Heart right ventricle (tissue), 16 donors: Measurements from ENCODE around the gene NUP58. TPM values are rescaled to one million over a fixed set of nuclear protein-coding genes. Genes with fewer than 3 reads are reported as not detected.

ENCODE experiments used
- ATAC-seq, 8 donors: fragments of 200-7000 bp; cut with Tn5 transposase; one replicate each; pipeline ENCODE4 v1.9.1; 2020; ENCODE audit warnings: mild to moderate bottlenecking in 8 of 8, moderate library complexity in 8 of 8, moderate number of reproducible peaks in 1 of 8
- DNase-seq, 2 donors: peaks; one replicate each; pipeline ENCODE4 v3.0.0-alpha.2; 2020
- H3K27ac ChIP-seq, 10 donors: fragments of 200-600 bp; sonication (generic) in 2 of 10; one replicate each; pipeline versions ENCODE4 v1.5.0 to v1.8.0; 2020 to 2022; ENCODE audit warnings: mild to moderate bottlenecking in 3 of 10
- H3K27me3 ChIP-seq, 7 donors: fragments of 200-600 bp; one replicate each; pipeline ENCODE4 v1.8.0; 2021 to 2022; ENCODE audit warnings: mild to moderate bottlenecking in 2 of 7
- H3K36me3 ChIP-seq, 9 donors: fragments of 200-600 bp; sonication (generic) in 1 of 9; one replicate each; pipeline versions ENCODE4 v1.5.0 to v1.8.0; 2020 to 2022; ENCODE audit warnings: mild to moderate bottlenecking in 2 of 9
- H3K4me1 ChIP-seq, 9 donors: fragments of 200-600 bp; sonication (generic) in 1 of 9; one replicate each; pipeline versions ENCODE4 v1.5.0 to v1.8.0; 2020 to 2022; ENCODE audit warnings: mild to moderate bottlenecking in 4 of 9
- H3K4me3 ChIP-seq, 10 donors: fragments of 200-600 bp; sonication (generic) in 2 of 10; one replicate each; pipeline versions ENCODE4 v1.5.0 to v1.8.0; 2020 to 2022; ENCODE audit warnings: mild to moderate bottlenecking in 7 of 10, moderate library complexity in 2 of 10
- H3K9me3 ChIP-seq, 11 donors: fragments of 200-600 bp in 10 of 11; sonication (generic) in 2 of 11; one replicate each; pipeline versions ENCODE4 v1.5.0 to v1.8.0; 2013 to 2022; ENCODE audit warnings: mild to moderate bottlenecking in 2 of 11, control low read depth in 1 of 11, moderate library complexity in 1 of 11
- CTCF ChIP-seq, 9 donors: fragments of 200-600 bp; sonication (generic) in 2 of 9; IDR thresholded peaks; one replicate each; pipeline versions ENCODE4 v1.5.0 to v1.8.0; 2021 to 2022; ENCODE audit warnings: antibody characterized with exemption in 9 of 9, mild to moderate bottlenecking in 5 of 9, moderate library complexity in 1 of 9
- WGBS, 2 donors: extraction: QIAGEN DNeasy Blood & Tissue Kit; methylation state at CpG; one replicate each; pipeline ENCODE4 v1.1.7; 2013; ENCODE audit warnings: inconsistent platforms in 1 of 2; 5-methylcytosine and 5-hydroxymethylcytosine counted together
- intact Hi-C, 10 donors: fragments of 100-400 bp; cut with DNase I; formaldehyde crosslinking; loops; one replicate each; pipeline versions ENCODE4 v1.11.1 to v1.14.2; 2022
- long read RNA-seq, 3 donors: library from polyadenylated mRNA; unstranded; transcript quantifications; one replicate each; pipeline ENCODE4 v2.0.0, GENCODE V29; 2020 to 2021
- polyA plus RNA-seq, 2 donors: library from polyadenylated mRNA; stranded (reverse); fragments of 200-250 nt; gene quantifications; one replicate each; pipeline ENCODE4 v1.2.3, GENCODE V29; 2013
- total RNA-seq, 10 donors: library from RNA; stranded (reverse); fragmentation: NEBNext Ultra II Directional in 3 of 10; extraction: Animal tissue kit (Norgen Biotek cat#: 25700) in 3 of 10; gene quantifications; one replicate each; pipeline versions ENCODE4 v1.2.1 to v1.2.4, GENCODE V29; 2021 to 2023
- donor health status: Arrhythmogenic right ventricular cardiomyopathy.
- donor health status: ischemic (EF 13 %, LVEDD 7.1; RV severe dilation, severe dysfunction).
- donor health status: healthy with polysubstance abuse.
- donor health status: DM: no; HTN: yes; CAD: no.
- donor health status: DM: no; HTN: no; CAD: no.
- donor health status: ischemic (EF 25% LVEDD 6.9; RV normal size, moderate dysfunction).
- donor health status: ischemic (EF 25% LVEDD 5.7; RV mildly dilated, moderate dysfunction).
- donor health status: healthy.
- donor health status: DM: yes; HTN: yes; CAD: no.
- donor health status: Ischemic cardiomyopathy.
- donor health status: ischemic (EF 35%, LVEDD 5.7; RV mildly dilated, moderate dysfunction).
- donor health status: nonischemic (EF 11% LVEDD 7.7; RV severe dilation, severe dysfunction).
- donor health status: DM: yes; HTN: yes; CAD: no.
- donor health status: PGD.
- donor health status: ischemic (EF 29% LVEDD 5.4; RV normal size, mild dysfunction).
- donor health status: nonischemic (EF 23%, LVEDD 6.1; RV moderate dilation, normal function).

The NUP58 gene
- total RNA-seq (10 to 100 TPM; 21.2 to 29.5 (median 26.5) TPM), polyA plus RNA-seq (10 to 100 TPM in 1 of 2 donors, 1 to 10 TPM in 1; 8.9 to 10.9 TPM)
- long read RNA-seq, donor 1, full-length matches to known transcripts, result 27 of 31 reads
- long read RNA-seq, donor 1, partial matches to known transcripts, result 1 of 31 reads
- long read RNA-seq, donor 1, other reads (novel, unspliced or antisense), result 3 of 31 reads
- long read RNA-seq, donor 2, full-length matches to known transcripts, result 19 of 24 reads
- long read RNA-seq, donor 2, partial matches to known transcripts, result 2 of 24 reads
- long read RNA-seq, donor 2, other reads (novel, unspliced or antisense), result 3 of 24 reads
- long read RNA-seq, donor 3, full-length matches to known transcripts, result 34 of 44 reads
- long read RNA-seq, donor 3, partial matches to known transcripts, result 3 of 44 reads
- long read RNA-seq, donor 3, other reads (novel, unspliced or antisense), result 7 of 44 reads

- no peak for TF ChIP-seq CTCF (IDR thresholded peaks at IDR 0.05)
- peaks cover 0 to 39% (median 20%) of the 10 kb centered on the region in 9 donors for H3K4me1 ChIP-seq
- intact Hi-C loops, result loop anchor here in 1 of 10 donors (2.0 kb wide), 1 partner anchor 15 kb away; the partner anchor contains the start of gene MTMR6
- peaks cover 0 to 13% (median 5%) of the 10 kb centered on the region in 7 donors for H3K27me3 ChIP-seq
- ATAC-seq (peak; percentile 100), DNase-seq (peak; percentile 95)
- H3K27ac ChIP-seq, result peak within 1 kb of the TSS; percentile 31 to 95 (median 90)
- 0% methylated on average over 64 of the region's 64 CpGs for WGBS, 2 donors
- H3K36me3 ChIP-seq, result peaks cover 0 to 24% (median 0%) of the 10 kb centered on the region in 9 donors
- H3K4me3 ChIP-seq, result peak within 1 kb of the TSS; percentile 64 to 94 (median 80)
- no peaks in the 10 kb centered on the region for H3K9me3 ChIP-seq
These were observed at the start of gene NUP58 for GRCh38 chr13:25301347-25302113. TSS of gene NUP58 (plus strand) at chr13:25301625. CDS start at chr13:25301774, 149 bp downstream.

GRCh38 chr13:25252225-25252624, 49.2 kb upstream of the NUP58 start:
- Histone ChIP-seq H3K27me3 (no peaks in the 10 kb centered on the region), H3K27ac (no peak overlapping the region), H3K4me3 (no peak overlapping the region), H3K36me3 (peaks cover 0 to 100% (median 50%) of the 10 kb centered on the region in 9 donors), H3K4me1 (peaks cover 0 to 15% (median 0%) of the 10 kb centered on the region in 9 donors), H3K9me3 (no peaks in the 10 kb centered on the region)
- TF ChIP-seq CTCF (IDR thresholded peaks at IDR 0.05), result no peak
- DNase-seq (no peak), ATAC-seq (no peak)
- 95 to 96% methylated on average over 4 of the region's 4 CpGs for WGBS, 2 donors
- intact Hi-C loops, result loop anchor here in 2 of 10 donors (10.0 kb wide), 2 partner anchors 73 to 83 kb away; no protein-coding TSS in a partner anchor

- DNase-seq (no peak), ATAC-seq (no peak)
- intact Hi-C loops, result loop anchor here in 2 of 10 donors (10.0 kb wide), 2 partner anchors 72 to 82 kb away; no protein-coding TSS in a partner anchor
- Histone ChIP-seq H3K4me1 (peaks cover 0 to 13% (median 0%) of the 10 kb centered on the region in 9 donors), H3K4me3 (no peak overlapping the region), H3K27ac (no peak overlapping the region), H3K9me3 (no peaks in the 10 kb centered on the region), H3K36me3 (peaks cover 0 to 100% (median 51%) of the 10 kb centered on the region in 9 donors), H3K27me3 (no peaks in the 10 kb centered on the region)
- no peak for TF ChIP-seq CTCF (IDR thresholded peaks at IDR 0.05)
- WGBS, 2 donors, result 90 to 91% methylated on average over 2 of the region's 2 CpGs
These were observed 48.7 kb upstream of the NUP58 start for GRCh38 chr13:25252752-25253151.

- intact Hi-C loops, result loop anchor here in 2 of 10 donors (10.0 kb wide), 2 partner anchors 71 to 81 kb away; no protein-coding TSS in a partner anchor
- ATAC-seq, result no peak
- H3K27ac ChIP-seq, result no peak overlapping the region
- H3K4me3 ChIP-seq, result no peak overlapping the region
- no peak for TF ChIP-seq CTCF (IDR thresholded peaks at IDR 0.05)
- H3K9me3 ChIP-seq, result no peaks in the 10 kb centered on the region
- H3K27me3 ChIP-seq, result no peaks in the 10 kb centered on the region
- 79 to 81% methylated on average over 2 of the region's 2 CpGs for WGBS, 2 donors
- H3K36me3 ChIP-seq, result peaks cover 0 to 100% (median 51%) of the 10 kb centered on the region in 9 donors
- no peak for DNase-seq
- peaks cover 0 to 3% (median 0%) of the 10 kb centered on the region in 9 donors for H3K4me1 ChIP-seq
These were observed 47.7 kb upstream of the NUP58 start for GRCh38 chr13:25253702-25254101.
